K562 (cell line): ENCODE results near the gene CTXN1.

Experiments
- ARHGAP35 ChIP-seq: fragments of 450-650 bp; IDR thresholded peaks from 2 replicates; pipeline ENCODE4 v1.6.1; 2018; ENCODE audit not compliant: partially characterized antibody
- CREBBP ChIP-seq: IDR thresholded peaks from one replicate; pipeline ENCODE4 v1.6.1; 2012; ENCODE audit warnings: low read depth, mild to moderate bottlenecking, control low read depth, inconsistent platforms, low read length
- CREM ChIP-seq: IDR thresholded peaks from 2 replicates; pipeline ENCODE4 v1.6.1; 2014; ENCODE audit warnings: antibody characterized with exemption, low read depth
- CTCF ChIP-seq, 3 experiments: IDR thresholded peaks in 2 of 3; conservative IDR thresholded peaks in 1 of 3; 2 replicates each; pipeline ENCODE4 v1.5.1; 2011 to 2012; ENCODE audit warnings: low read length in 3 of 3, mild to moderate bottlenecking in 3 of 3, control low read depth in 2 of 3, improper control_type of control experiment in 1 of 3, inconsistent platforms in 1 of 3, low read depth in 1 of 3, mixed read lengths in 1 of 3, moderate library complexity in 1 of 3; ENCODE audit not compliant: insufficient read depth in 2 of 3
- GATA2 ChIP-seq: sonication (generic); formaldehyde crosslinking; IDR thresholded peaks from 2 replicates; pipeline ENCODE4 v1.4.0; 2020; ENCODE audit warnings: mild to moderate bottlenecking, missing genetic modification reagents
- MXI1 ChIP-seq: IDR thresholded peaks from 2 replicates; pipeline ENCODE4 v1.6.1; 2011; ENCODE audit warnings: low read depth, mild to moderate bottlenecking, improper control_type of control experiment, low read length
- PHB ChIP-seq: fragments of 250-450 bp; sonication (Bioruptor Pico); IDR thresholded peaks from 2 replicates; pipeline ENCODE4 v1.5.0; 2021
- ZBTB33 ChIP-seq: sonication (generic); formaldehyde crosslinking; IDR thresholded peaks from 2 replicates; pipeline ENCODE4 v1.8.1; 2023; ENCODE audit warnings: mild to moderate bottlenecking, missing genetic modification reagents
- TF ChIP-seq, protein P1 (sequence below): fragments of 250-450 bp; sonication (Bioruptor Pico); IDR thresholded peaks from 2 replicates; pipeline ENCODE4 v1.4.0; 2020; ENCODE audit warnings: mild to moderate bottlenecking

GRCh38 chr19:7900931-7901330 is 25.0 kb downstream of the CTXN1 start:
- TF ChIP-seq CTCF (IDR thresholded peaks at IDR 0.05 in 2 of 3, conservative IDR thresholded peaks at IDR 0.05 in 1 of 3; ENCODE audit: insufficient read depth in 2 of 3, low read depth in 1 of 3, low read length in 3 of 3) (no peak), GATA2 (CRISPR knock-in tag) (no peak), CREM (no peak), PHB (CRISPR knock-in tag) (no peak), ARHGAP35 (no peak), MXI1 (no peak), ZBTB33 (CRISPR knock-in tag) (no peak), CREBBP (no peak)
- TF ChIP-seq, protein P1, sequence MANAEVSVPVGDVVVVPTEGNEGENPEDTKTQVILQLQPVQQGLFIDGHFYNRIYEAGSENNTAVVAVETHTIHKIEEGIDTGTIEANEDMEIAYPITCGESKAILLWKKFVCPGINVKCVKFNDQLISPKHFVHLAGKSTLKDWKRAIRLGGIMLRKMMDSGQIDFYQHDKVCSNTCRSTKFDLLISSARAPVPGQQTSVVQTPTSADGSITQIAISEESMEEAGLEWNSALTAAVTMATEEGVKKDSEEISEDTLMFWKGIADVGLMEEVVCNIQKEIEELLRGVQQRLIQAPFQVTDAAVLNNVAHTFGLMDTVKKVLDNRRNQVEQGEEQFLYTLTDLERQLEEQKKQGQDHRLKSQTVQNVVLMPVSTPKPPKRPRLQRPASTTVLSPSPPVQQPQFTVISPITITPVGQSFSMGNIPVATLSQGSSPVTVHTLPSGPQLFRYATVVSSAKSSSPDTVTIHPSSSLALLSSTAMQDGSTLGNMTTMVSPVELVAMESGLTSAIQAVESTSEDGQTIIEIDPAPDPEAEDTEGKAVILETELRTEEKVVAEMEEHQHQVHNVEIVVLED (CRISPR knock-in tag), result no peak
